Measurements from ENCODE around the gene LBHD2.
"Not testable (repeated sequence)": the region's sequence is repeated elsewhere in the genome, so short reads cannot be mapped to it uniquely, and the experiment has no call there.

Gene LBHD2

DNA sequence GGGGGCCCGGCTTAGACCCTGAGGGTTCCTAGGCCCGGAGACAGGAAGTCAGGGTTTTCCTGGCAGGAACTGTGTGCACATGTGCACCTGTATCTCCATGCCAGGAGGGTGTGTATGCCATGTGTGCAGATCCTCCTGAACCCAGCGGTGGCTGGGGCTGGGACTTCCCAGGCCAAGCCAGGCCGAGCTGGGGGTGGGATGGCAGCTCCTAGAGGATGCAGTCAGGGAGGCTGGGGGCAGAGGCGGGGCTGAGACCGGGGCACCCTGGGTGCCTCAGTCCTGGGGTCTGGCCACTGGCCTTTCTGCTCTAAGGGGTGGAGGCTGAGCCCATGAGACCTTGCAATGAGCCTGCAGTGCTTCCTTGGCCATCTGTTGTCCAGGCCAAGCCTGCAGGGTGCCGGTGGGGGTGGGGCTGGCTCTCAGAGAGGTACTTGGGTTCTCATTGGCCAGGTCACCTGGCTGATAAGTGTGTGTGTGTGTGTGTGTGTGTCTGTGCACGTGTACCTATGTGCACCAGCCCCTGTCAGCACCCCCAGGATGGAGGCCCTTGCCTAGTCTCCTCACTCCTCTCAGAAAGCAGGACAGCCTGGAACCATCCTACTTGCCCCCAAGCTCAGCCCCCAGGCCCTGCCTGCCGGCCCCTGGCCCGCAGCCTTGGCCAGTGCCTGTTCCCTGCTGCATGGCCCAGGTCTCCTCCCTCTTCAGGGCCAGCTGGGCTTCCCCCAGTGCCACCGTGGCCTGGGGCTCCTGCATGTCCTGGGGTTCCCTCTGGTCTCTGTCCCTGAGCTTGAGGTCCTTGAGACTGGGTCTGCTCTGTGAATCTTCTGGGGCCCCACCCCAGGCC lies 28.6 kb downstream of the LBHD2 start:
- Histone ChIP-seq H3K27me3 (replicated peaks; ENCODE audit: control insufficient read depth, insufficient read depth, low read length, poor library complexity, severe bottlenecking) (no peaks in the 10 kb centered on the region), H3K36me3 (ENCODE audit: control insufficient read depth, insufficient read depth, low read length) (no peaks in the 10 kb centered on the region), H3K9me3 (ENCODE audit: control insufficient read depth, low read length) (no peaks in the 10 kb centered on the region), H3K4me1 (ENCODE audit: control insufficient read depth, insufficient read depth, low read length, poor library complexity, severe bottlenecking) (no peaks in the 10 kb centered on the region), H3K4me3 (ENCODE audit: insufficient read depth, low read depth, low read length, poor library complexity, severe bottlenecking) (no peak overlapping the region), H3K27ac (ENCODE audit: insufficient read depth, low read length, poor library complexity, severe bottlenecking) (no peak overlapping the region)
- no peak for DNase-seq

DNA sequence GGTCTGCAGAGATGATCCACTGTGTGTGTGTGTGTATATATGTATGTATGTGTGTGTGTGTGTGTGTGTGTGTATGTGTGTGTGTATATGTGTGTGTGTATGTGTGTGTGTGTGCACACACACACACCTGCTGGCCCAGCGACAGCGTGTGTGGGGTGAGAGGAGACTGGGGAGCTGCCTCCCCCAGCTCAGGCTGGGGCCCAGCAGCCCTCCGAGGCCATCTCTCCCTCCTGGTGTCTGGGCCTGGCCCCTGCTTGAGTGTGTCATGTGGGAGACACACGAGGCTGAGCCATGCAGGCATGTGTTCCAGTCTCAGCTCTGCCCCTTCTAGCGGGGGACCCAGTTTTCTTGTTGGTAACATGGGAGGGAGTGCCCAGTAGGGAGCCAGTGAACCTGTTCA lies 29.3 kb downstream of the LBHD2 start:
- H3K27ac ChIP-seq (ENCODE audit: insufficient read depth, low read length, poor library complexity, severe bottlenecking): no peak overlapping the region
- H3K4me1 ChIP-seq (ENCODE audit: control insufficient read depth, insufficient read depth, low read length, poor library complexity, severe bottlenecking): no peaks in the 10 kb centered on the region
- H3K27me3 ChIP-seq (replicated peaks; ENCODE audit: control insufficient read depth, insufficient read depth, low read length, poor library complexity, severe bottlenecking): no peaks in the 10 kb centered on the region
- DNase-seq: no peak
- H3K36me3 ChIP-seq (ENCODE audit: control insufficient read depth, insufficient read depth, low read length): no peaks in the 10 kb centered on the region
- no peak overlapping the region for H3K4me3 ChIP-seq (ENCODE audit: insufficient read depth, low read depth, low read length, poor library complexity, severe bottlenecking)
- no peaks in the 10 kb centered on the region for H3K9me3 ChIP-seq (ENCODE audit: control insufficient read depth, low read length)

GRCh38 chr14:103113774-103114173 lies 29.8 kb downstream of the LBHD2 start:
- no peak overlapping the region for H3K4me3 ChIP-seq (ENCODE audit: insufficient read depth, low read depth, low read length, poor library complexity, severe bottlenecking)
- no peaks in the 10 kb centered on the region for H3K27me3 ChIP-seq (replicated peaks; ENCODE audit: control insufficient read depth, insufficient read depth, low read length, poor library complexity, severe bottlenecking)
- H3K27ac ChIP-seq (ENCODE audit: insufficient read depth, low read length, poor library complexity, severe bottlenecking): no peak overlapping the region
- DNase-seq: no peak
- H3K9me3 ChIP-seq (ENCODE audit: control insufficient read depth, low read length): no peaks in the 10 kb centered on the region
- H3K36me3 ChIP-seq (ENCODE audit: control insufficient read depth, insufficient read depth, low read length): no peaks in the 10 kb centered on the region
- H3K4me1 ChIP-seq (ENCODE audit: control insufficient read depth, insufficient read depth, low read length, poor library complexity, severe bottlenecking): no peaks in the 10 kb centered on the region

GRCh38 chr14:103115086-103115679 lies 31.2 kb downstream of the LBHD2 start:
- H3K27me3 ChIP-seq (replicated peaks; ENCODE audit: control insufficient read depth, insufficient read depth, low read length, poor library complexity, severe bottlenecking); H3K4me3 ChIP-seq (ENCODE audit: insufficient read depth, low read depth, low read length, poor library complexity, severe bottlenecking); H3K36me3 ChIP-seq (ENCODE audit: control insufficient read depth, insufficient read depth, low read length); H3K27ac ChIP-seq (ENCODE audit: insufficient read depth, low read length, poor library complexity, severe bottlenecking); DNase-seq; H3K9me3 ChIP-seq (ENCODE audit: control insufficient read depth, low read length); H3K4me1 ChIP-seq (ENCODE audit: control insufficient read depth, insufficient read depth, low read length, poor library complexity, severe bottlenecking): not testable (repeated sequence)

- Histone ChIP-seq H3K36me3 (ENCODE audit: control insufficient read depth, insufficient read depth, low read length) (no peaks in the 10 kb centered on the region), H3K9me3 (ENCODE audit: control insufficient read depth, low read length) (no peaks in the 10 kb centered on the region), H3K4me1 (ENCODE audit: control insufficient read depth, insufficient read depth, low read length, poor library complexity, severe bottlenecking) (no peaks in the 10 kb centered on the region), H3K4me3 (ENCODE audit: insufficient read depth, low read depth, low read length, poor library complexity, severe bottlenecking) (no peak overlapping the region), H3K27ac (ENCODE audit: insufficient read depth, low read length, poor library complexity, severe bottlenecking) (no peak overlapping the region), H3K27me3 (replicated peaks; ENCODE audit: control insufficient read depth, insufficient read depth, low read length, poor library complexity, severe bottlenecking) (no peaks in the 10 kb centered on the region)
- no peak for DNase-seq
Observed at GRCh38 chr14:103115845-103116572, 32.0 kb downstream of the LBHD2 start.

DNA sequence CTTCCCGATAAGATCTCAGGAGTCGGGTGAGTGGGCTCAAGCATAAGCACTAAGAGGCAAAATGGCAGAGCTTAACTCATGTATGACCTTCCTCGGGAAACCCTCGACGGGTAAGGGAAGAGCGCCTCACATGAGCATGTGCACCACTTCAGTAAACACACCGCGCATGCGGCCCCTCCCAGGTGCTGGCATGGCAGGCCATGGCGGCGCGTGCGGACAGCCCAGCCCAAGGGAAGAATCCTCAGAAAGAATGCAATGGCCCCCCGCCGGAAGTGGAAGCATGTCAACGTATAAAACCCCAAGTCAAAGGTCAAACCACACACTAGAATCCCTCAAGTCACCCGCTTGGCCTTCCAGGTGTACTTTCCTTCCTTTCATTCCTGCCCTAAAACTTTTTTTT lies 32.6 kb downstream of the LBHD2 start:
- no peak for DNase-seq
- Histone ChIP-seq H3K4me1 (ENCODE audit: control insufficient read depth, insufficient read depth, low read length, poor library complexity, severe bottlenecking) (no peaks in the 10 kb centered on the region), H3K4me3 (ENCODE audit: insufficient read depth, low read depth, low read length, poor library complexity, severe bottlenecking) (no peak overlapping the region), H3K36me3 (ENCODE audit: control insufficient read depth, insufficient read depth, low read length) (no peaks in the 10 kb centered on the region), H3K27ac (ENCODE audit: insufficient read depth, low read length, poor library complexity, severe bottlenecking) (no peak overlapping the region), H3K27me3 (replicated peaks; ENCODE audit: control insufficient read depth, insufficient read depth, low read length, poor library complexity, severe bottlenecking) (no peaks in the 10 kb centered on the region), H3K9me3 (ENCODE audit: control insufficient read depth, low read length) (no peaks in the 10 kb centered on the region)

DNA sequence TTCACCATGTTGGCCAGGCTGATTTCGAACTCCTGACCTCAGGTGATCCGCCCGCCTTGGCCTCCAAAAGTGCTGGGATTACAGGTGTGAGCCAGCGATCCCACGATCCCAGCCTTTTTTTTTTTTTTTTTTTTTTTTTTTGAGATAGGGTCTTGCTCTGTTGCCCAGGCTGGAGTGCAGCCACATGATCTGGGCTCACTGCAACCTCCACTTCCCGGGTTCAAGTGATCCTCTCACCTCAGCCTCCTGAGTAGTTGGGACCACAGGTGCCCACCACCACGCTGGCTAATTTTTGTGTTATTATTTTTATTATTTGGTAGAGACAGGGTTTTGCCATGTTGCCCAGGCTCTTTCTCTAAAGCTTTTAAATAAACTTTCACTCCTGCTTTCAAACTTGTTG lies 33.5 kb downstream of the LBHD2 start:
- not testable (repeated sequence) for H3K9me3 ChIP-seq (ENCODE audit: control insufficient read depth, low read length); H3K27ac ChIP-seq (ENCODE audit: insufficient read depth, low read length, poor library complexity, severe bottlenecking); DNase-seq; H3K36me3 ChIP-seq (ENCODE audit: control insufficient read depth, insufficient read depth, low read length); H3K27me3 ChIP-seq (replicated peaks; ENCODE audit: control insufficient read depth, insufficient read depth, low read length, poor library complexity, severe bottlenecking); H3K4me3 ChIP-seq (ENCODE audit: insufficient read depth, low read depth, low read length, poor library complexity, severe bottlenecking); H3K4me1 ChIP-seq (ENCODE audit: control insufficient read depth, insufficient read depth, low read length, poor library complexity, severe bottlenecking)

GRCh38 chr14:103118018-103118662 lies 34.1 kb downstream of the LBHD2 start:
- no peaks in the 10 kb centered on the region for H3K9me3 ChIP-seq (ENCODE audit: control insufficient read depth, low read length)
- no peak overlapping the region for H3K4me3 ChIP-seq (ENCODE audit: insufficient read depth, low read depth, low read length, poor library complexity, severe bottlenecking)
- no peak for DNase-seq
- H3K36me3 ChIP-seq (ENCODE audit: control insufficient read depth, insufficient read depth, low read length): no peaks in the 10 kb centered on the region
- no peak overlapping the region for H3K27ac ChIP-seq (ENCODE audit: insufficient read depth, low read length, poor library complexity, severe bottlenecking)
- peaks cover 8% of the 10 kb centered on the region for H3K4me1 ChIP-seq (ENCODE audit: control insufficient read depth, insufficient read depth, low read length, poor library complexity, severe bottlenecking)
- H3K27me3 ChIP-seq (replicated peaks; ENCODE audit: control insufficient read depth, insufficient read depth, low read length, poor library complexity, severe bottlenecking): peaks cover 11% of the 10 kb centered on the region

- no peaks in the 10 kb centered on the region for H3K36me3 ChIP-seq (ENCODE audit: control insufficient read depth, insufficient read depth, low read length)
- no peaks in the 10 kb centered on the region for H3K9me3 ChIP-seq (ENCODE audit: control insufficient read depth, low read length)
- H3K27ac ChIP-seq (ENCODE audit: insufficient read depth, low read length, poor library complexity, severe bottlenecking): no peak overlapping the region
- no peak for DNase-seq
- peaks cover 17% of the 10 kb centered on the region for H3K27me3 ChIP-seq (replicated peaks; ENCODE audit: control insufficient read depth, insufficient read depth, low read length, poor library complexity, severe bottlenecking)
- H3K4me3 ChIP-seq (ENCODE audit: insufficient read depth, low read depth, low read length, poor library complexity, severe bottlenecking): no peak overlapping the region
- H3K4me1 ChIP-seq (ENCODE audit: control insufficient read depth, insufficient read depth, low read length, poor library complexity, severe bottlenecking): peaks cover 15% of the 10 kb centered on the region
Observed at GRCh38 chr14:103118663-103119404, 34.8 kb downstream of the LBHD2 start.
